Gastroesophageal sphincter (tissue), 4 donors: ENCODE results near the gene SCAP. TPM values are rescaled to one million over a fixed set of nuclear protein-coding genes. Genes with fewer than 3 reads are reported as not detected.

Experiments used
- ATAC-seq: fragments of 150-250 bp; one replicate; pipeline ENCODE4 v1.9.1; 2016; ENCODE audit warnings: mild to moderate bottlenecking, moderate library complexity
- H3K27ac ChIP-seq, 4 donors: fragments of 200-600 bp; sonication (generic) in 3 of 4; 1 replicate in 3 of 4; 2 replicates in 1 of 4; pipeline ENCODE4 v1.5.1; 2016 to 2019
- H3K27me3 ChIP-seq: fragments of 200-600 bp; sonication (generic); one replicate; pipeline ENCODE4 v1.5.1; 2019
- H3K36me3 ChIP-seq, 2 donors: fragments of 200-600 bp; sonication (generic); one replicate each; pipeline ENCODE4 v1.5.1; 2019; ENCODE audit warnings: control low read depth in 1 of 2
- H3K4me1 ChIP-seq, 3 donors: fragments of 200-600 bp; sonication (generic); 1 replicate in 2 of 3; 2 replicates in 1 of 3; pipeline ENCODE4 v1.5.1; 2016 to 2019; ENCODE audit warnings: control low read depth in 2 of 3
- H3K4me3 ChIP-seq, 2 donors: fragments of 200-600 bp; sonication (generic); one replicate each; pipeline ENCODE4 v1.5.1; 2019; ENCODE audit warnings: mild to moderate bottlenecking in 1 of 2, moderate library complexity in 1 of 2
- H3K9me3 ChIP-seq, 3 donors: fragments of 200-600 bp; sonication (generic); one replicate each; pipeline ENCODE4 v1.5.1; 2017 to 2019; ENCODE audit warnings: control low read depth in 2 of 3
- EP300 ChIP-seq: sonication (generic); formaldehyde crosslinking; IDR thresholded peaks from one replicate; pipeline ENCODE4 v1.6.1; 2017; ENCODE audit warnings: antibody characterized with exemption, mild to moderate bottlenecking
- POLR2A ChIP-seq, 2 donors: fragments of 450-650 bp; IDR thresholded peaks; one replicate each; pipeline ENCODE4 v1.6.1; 2017; ENCODE audit warnings: antibody characterized with exemption in 2 of 2, mild to moderate bottlenecking in 2 of 2, moderate library complexity in 1 of 2
- POLR2AphosphoS5 ChIP-seq: sonication (generic); formaldehyde crosslinking; IDR thresholded peaks from one replicate; pipeline ENCODE4 v1.6.1; 2017; ENCODE audit warnings: antibody characterized with exemption
- WGBS, 2 donors: methylation state at CpG; one replicate each; pipeline ENCODE4 v1.1.5; 2018; ENCODE audit warnings: low coverage in 1 of 2; 5-methylcytosine and 5-hydroxymethylcytosine counted together
- total RNA-seq, 4 donors: library from RNA; depleted of rRNA; stranded (reverse); fragments of >200 nt; gene quantifications; one replicate each; pipeline ENCODE4 v1.1.0, GENCODE V29; 2016
- TF ChIP-seq, protein P1 (sequence below), 4 experiments: fragments of 200-600 bp in 2 of 4; fragments of 450-650 bp in 2 of 4; sonication (generic) in 1 of 4; IDR thresholded peaks; one replicate each; pipeline ENCODE4 v1.5.1; 2017 to 2019; ENCODE audit warnings: antibody characterized with exemption in 4 of 4, mild to moderate bottlenecking in 2 of 4, moderate library complexity in 2 of 4

The SCAP gene
- total RNA-seq, 4 donors from 2014 or later: 58.8 to 93.5 (median 71.5) TPM

DNA sequence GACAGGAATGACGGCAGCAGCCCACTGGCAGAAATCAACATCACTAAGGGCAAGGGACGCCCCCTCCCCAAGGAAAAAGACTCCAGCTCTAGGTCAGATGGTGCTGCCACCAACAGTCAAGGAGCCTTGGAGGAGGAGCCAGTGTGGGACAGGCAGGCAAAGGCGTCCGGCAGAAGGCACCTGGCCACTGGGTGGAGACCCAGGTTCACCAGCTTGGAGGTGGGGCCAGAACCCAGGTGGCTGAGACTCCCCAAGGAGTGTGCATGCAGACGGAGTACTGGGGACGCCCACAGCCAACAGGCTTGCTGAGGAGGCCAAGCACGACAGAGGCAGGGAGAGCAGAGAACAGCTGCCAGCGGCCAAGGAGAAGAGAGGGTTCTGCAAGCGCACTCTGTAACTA, 59.7 kb downstream of the SCAP start:
- Histone ChIP-seq H3K27me3 (no peaks in the 10 kb centered on the region), H3K9me3 (no peaks in the 10 kb centered on the region), H3K4me3 (no peak overlapping the region), H3K27ac (no peak overlapping the region), H3K4me1 (peaks cover 0 to 5% (median 0%) of the 10 kb centered on the region in 3 donors), H3K36me3 (peaks cover 0 to 93% of the 10 kb centered on the region in 2 donors)
- TF ChIP-seq POLR2AphosphoS5: no peak
- TF ChIP-seq, protein P1, sequence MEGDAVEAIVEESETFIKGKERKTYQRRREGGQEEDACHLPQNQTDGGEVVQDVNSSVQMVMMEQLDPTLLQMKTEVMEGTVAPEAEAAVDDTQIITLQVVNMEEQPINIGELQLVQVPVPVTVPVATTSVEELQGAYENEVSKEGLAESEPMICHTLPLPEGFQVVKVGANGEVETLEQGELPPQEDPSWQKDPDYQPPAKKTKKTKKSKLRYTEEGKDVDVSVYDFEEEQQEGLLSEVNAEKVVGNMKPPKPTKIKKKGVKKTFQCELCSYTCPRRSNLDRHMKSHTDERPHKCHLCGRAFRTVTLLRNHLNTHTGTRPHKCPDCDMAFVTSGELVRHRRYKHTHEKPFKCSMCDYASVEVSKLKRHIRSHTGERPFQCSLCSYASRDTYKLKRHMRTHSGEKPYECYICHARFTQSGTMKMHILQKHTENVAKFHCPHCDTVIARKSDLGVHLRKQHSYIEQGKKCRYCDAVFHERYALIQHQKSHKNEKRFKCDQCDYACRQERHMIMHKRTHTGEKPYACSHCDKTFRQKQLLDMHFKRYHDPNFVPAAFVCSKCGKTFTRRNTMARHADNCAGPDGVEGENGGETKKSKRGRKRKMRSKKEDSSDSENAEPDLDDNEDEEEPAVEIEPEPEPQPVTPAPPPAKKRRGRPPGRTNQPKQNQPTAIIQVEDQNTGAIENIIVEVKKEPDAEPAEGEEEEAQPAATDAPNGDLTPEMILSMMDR (IDR thresholded peaks at IDR 0.05): no peak
- no peak for TF ChIP-seq EP300
- TF ChIP-seq POLR2A (IDR thresholded peaks at IDR 0.05): no peak
- 87 to 92% methylated on average over 5 of the region's 9 CpGs for WGBS, 2 donors
- no peak for ATAC-seq

DNA sequence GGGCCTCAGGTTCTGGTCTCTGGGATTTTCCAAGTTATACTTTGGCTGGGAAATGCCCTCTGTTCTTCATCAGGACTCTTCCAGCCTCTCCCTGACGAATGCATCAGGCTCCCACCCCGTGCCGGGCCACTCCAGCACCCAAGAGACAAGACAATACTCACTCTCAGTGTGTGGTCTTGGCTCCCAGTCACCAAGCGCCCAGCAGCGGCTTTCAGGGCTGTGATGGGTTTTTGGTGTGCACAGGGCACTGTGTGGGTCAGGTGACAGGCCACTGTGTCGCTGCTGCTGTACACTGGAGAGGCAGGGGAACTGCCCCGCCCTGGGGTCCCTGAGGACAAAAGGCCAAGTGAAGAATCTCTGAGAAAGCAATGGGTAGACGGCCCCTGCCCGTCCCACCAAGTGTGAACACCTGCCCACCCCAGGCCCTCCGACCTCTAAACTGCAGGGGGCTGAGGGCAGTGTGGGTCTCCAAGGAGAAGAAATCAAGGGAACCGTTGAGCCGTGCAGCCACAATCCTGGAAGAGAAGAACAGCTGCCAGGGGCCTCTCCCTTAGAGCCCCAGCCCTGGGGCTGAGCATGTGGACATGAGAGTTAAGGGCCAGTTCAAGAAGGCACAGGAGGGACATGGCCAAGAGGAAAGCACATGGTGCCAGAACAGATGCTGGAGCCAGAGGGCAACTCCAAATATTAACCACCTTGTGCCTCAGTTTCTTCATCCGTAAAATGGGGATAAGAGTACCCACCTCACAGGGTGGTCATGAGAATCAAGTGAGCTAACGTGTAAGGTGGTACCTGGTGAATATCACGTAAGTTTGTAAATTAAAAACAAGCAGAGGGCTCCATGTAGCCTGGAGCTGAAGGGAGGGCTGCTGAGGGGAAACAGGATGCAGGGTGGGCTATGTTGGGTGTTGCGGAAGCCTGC, 60.8 kb downstream of the SCAP start:
- TF ChIP-seq POLR2AphosphoS5 (no peak), POLR2A (IDR thresholded peaks at IDR 0.05) (no peak), EP300 (no peak)
- TF ChIP-seq, protein P1 (IDR thresholded peaks at IDR 0.05): no peak
- H3K36me3 ChIP-seq: peaks cover 0 to 95% of the 10 kb centered on the region in 2 donors
- H3K9me3 ChIP-seq: no peaks in the 10 kb centered on the region
- H3K27ac ChIP-seq: no peak overlapping the region
- no peak overlapping the region for H3K4me3 ChIP-seq
- no peak for ATAC-seq
- 65 to 90% methylated on average over 5 to 8 of the region's 16 CpGs for WGBS, 2 donors
- no peaks in the 10 kb centered on the region for H3K27me3 ChIP-seq
- no peaks in the 10 kb centered on the region for H3K4me1 ChIP-seq

DNA sequence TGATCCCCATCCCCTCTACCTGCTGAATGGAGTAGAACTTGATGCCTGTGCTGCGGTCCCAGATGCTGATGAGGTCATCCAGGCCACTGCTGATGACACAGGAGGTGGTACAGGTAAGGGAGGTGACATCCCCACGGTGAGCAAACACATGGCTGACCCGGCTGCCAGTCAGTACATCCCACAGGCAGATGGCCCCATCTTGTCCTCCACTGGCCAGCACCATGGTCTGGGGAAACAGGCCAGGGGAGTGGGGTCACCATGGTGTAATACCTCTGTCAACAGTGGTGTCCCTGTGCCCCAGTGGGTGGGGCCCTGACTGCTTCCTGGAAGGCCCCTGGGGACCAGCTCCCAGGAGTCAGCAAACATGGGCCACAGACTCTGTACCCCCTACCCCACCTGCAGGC, 61.6 kb downstream of the SCAP start:
- Histone ChIP-seq H3K4me1 (no peaks in the 10 kb centered on the region), H3K4me3 (no peak overlapping the region), H3K9me3 (no peaks in the 10 kb centered on the region), H3K27me3 (no peaks in the 10 kb centered on the region), H3K36me3 (peaks cover 0 to 95% of the 10 kb centered on the region in 2 donors), H3K27ac (no peak overlapping the region)
- TF ChIP-seq POLR2A (IDR thresholded peaks at IDR 0.05) (no peak), EP300 (no peak), POLR2AphosphoS5 (no peak)
- TF ChIP-seq, protein P1 (IDR thresholded peaks at IDR 0.05): no peak
- WGBS, 2 donors: no CpG with 5 or more reads among the region's 3 CpGs
- no peak for ATAC-seq

DNA sequence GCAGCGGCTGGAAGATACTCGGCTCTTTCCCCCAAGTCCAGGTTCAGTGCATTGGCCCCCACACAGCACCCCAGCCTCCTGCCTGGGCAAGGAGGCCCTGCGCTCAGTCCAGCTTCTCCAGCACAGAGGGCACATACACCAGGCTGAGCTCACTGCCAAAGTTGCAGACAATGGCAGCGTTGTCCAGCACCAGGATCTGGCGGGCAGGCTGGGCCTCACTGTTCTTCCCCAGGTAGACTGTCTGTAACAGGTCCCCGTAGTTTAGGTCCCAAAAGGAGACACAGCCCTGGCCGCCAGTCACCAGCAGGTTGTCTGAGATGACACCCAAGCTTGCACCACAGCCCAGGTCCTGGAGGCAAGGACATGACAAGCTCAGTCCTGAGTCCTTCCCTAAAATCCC, 62.0 kb downstream of the SCAP start:
- peaks cover 0 to 95% of the 10 kb centered on the region in 2 donors for H3K36me3 ChIP-seq
- TF ChIP-seq POLR2A (IDR thresholded peaks at IDR 0.05) (no peak), EP300 (no peak), POLR2AphosphoS5 (no peak)
- TF ChIP-seq, protein P1 (IDR thresholded peaks at IDR 0.05): no peak
- 73% methylated on average over 3 of the region's 7 CpGs; no CpG with 5 or more reads in 1 of the 2 donors for WGBS, 2 donors
- H3K4me3 ChIP-seq: no peak overlapping the region
- no peaks in the 10 kb centered on the region for H3K27me3 ChIP-seq
- no peak overlapping the region for H3K27ac ChIP-seq
- no peaks in the 10 kb centered on the region for H3K9me3 ChIP-seq
- H3K4me1 ChIP-seq: no peaks in the 10 kb centered on the region
- ATAC-seq: no peak
